Vagina (tissue), 2 donors: ENCODE data around the gene SH2D3C.

Experiments used
- POLR2A ChIP-seq, 2 donors: fragments of 450-650 bp; IDR thresholded peaks; one replicate each; pipeline ENCODE4 v1.6.1; 2017; ENCODE audit warnings: antibody characterized with exemption in 2 of 2, mild to moderate bottlenecking in 2 of 2, moderate library complexity in 2 of 2
- POLR2AphosphoS5 ChIP-seq, 2 donors: sonication (generic); formaldehyde crosslinking; IDR thresholded peaks; one replicate each; pipeline ENCODE4 v1.9.0; 2017; ENCODE audit warnings: antibody characterized with exemption in 2 of 2, mild to moderate bottlenecking in 2 of 2, low read depth in 1 of 2; ENCODE audit not compliant: insufficient read depth in 1 of 2
- TF ChIP-seq, protein P1 (sequence below), 3 experiments: fragments of 450-650 bp in 2 of 3; fragments of 200-600 bp in 1 of 3; sonication (generic) in 1 of 3; IDR thresholded peaks; one replicate each; pipeline ENCODE4 v1.5.1; 2017 to 2019; ENCODE audit warnings: antibody characterized with exemption in 3 of 3, mild to moderate bottlenecking in 2 of 3, moderate library complexity in 2 of 3

DNA sequence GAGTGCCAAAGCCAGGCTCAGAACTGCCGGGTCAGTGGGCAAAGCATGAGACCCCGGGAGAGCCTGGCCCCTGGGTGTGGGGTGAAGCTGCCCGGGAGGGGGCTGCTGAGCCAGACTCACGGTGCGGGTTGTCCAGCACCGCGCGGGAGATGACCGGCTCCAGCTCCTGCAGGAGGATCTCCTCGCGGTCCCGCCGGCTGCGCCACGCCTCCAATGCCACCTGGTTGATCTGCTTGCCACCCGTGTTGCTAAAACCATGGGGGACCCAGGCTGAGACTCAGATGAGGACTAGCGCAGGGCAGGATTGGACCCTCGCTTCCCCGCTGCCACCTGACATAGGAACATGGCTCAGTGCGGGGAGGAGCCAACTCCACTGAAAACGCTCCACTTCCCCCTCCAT, 46.0 kb downstream of the SH2D3C start:
- TF ChIP-seq, protein P1, sequence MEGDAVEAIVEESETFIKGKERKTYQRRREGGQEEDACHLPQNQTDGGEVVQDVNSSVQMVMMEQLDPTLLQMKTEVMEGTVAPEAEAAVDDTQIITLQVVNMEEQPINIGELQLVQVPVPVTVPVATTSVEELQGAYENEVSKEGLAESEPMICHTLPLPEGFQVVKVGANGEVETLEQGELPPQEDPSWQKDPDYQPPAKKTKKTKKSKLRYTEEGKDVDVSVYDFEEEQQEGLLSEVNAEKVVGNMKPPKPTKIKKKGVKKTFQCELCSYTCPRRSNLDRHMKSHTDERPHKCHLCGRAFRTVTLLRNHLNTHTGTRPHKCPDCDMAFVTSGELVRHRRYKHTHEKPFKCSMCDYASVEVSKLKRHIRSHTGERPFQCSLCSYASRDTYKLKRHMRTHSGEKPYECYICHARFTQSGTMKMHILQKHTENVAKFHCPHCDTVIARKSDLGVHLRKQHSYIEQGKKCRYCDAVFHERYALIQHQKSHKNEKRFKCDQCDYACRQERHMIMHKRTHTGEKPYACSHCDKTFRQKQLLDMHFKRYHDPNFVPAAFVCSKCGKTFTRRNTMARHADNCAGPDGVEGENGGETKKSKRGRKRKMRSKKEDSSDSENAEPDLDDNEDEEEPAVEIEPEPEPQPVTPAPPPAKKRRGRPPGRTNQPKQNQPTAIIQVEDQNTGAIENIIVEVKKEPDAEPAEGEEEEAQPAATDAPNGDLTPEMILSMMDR (IDR thresholded peaks at IDR 0.05) = no peak
- no peak for TF ChIP-seq POLR2A (IDR thresholded peaks at IDR 0.05)
- no peak for TF ChIP-seq POLR2AphosphoS5 (IDR thresholded peaks at IDR 0.05; ENCODE audit: insufficient read depth in 1 of 2, low read depth in 1 of 2)
